Jurkat, Clone E6-1 (cell line): Measurements from ENCODE around the gene SLC46A2.

Experiments used
- DNase-seq: peaks from one replicate; pipeline ENCODE4 v3.0.0-alpha.2; 2011; ENCODE audit warnings: low read depth, low spot score
- H3K4me3 ChIP-seq: 2 replicates; pipeline ENCODE4 v1.5.1; 2011; ENCODE audit warnings: mild to moderate bottlenecking, low read length, control low read depth, moderate library complexity

SLC46A2 gene

DNA sequence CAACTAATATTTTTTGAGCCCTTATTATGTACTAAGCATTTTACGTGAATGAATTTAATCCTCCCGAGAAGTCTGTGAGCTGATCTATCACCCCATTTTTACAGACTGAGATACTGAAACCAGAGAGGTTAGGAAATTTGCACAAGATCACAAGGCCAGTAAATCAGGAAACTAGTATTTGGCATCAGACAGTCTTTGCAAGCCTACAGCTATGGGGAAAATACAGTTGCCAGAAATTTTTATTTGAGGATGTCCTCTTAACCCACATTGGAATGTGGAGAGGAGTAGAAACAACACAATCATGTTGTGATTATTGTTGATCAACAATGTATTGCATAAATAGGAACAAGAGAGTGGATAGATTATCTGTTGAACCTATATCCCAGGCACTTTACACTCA lies 2.3 kb upstream of the SLC46A2 start:
- DNase-seq: no peak
- no peak overlapping the region for H3K4me3 ChIP-seq

DNA sequence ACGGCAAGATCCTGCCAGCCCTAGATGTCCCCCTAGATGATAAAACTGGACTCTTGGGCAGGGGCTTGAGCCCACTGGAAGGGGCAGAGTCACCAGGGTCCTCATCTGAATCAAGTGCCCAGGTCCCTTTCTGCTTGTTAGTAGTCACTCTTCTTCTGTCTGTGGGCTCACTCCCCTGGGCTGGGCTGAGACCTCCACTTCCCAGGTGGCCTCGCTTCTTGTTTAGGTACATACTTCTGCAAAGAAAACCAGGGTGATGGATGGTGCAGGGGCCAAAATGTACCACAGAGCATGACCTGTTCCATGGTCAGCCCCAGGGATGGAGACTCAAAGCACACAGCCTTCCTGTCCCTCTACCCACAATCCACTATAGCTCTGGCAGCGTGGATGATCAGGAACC lies 845 bp upstream of the SLC46A2 start:
- H3K4me3 ChIP-seq: no peak overlapping the region
- no peak for DNase-seq

- H3K4me3 ChIP-seq: no peak overlapping the region
- no peak for DNase-seq
These were observed 3.3 kb downstream of the SLC46A2 start for GRCh38 chr9:112887381-112887780.

- no peak for DNase-seq
- no peak overlapping the region for H3K4me3 ChIP-seq
These were observed 4.3 kb downstream of the SLC46A2 start for GRCh38 chr9:112886351-112886750.

- H3K4me3 ChIP-seq: no peak overlapping the region
These were observed 5.4 kb downstream of the SLC46A2 start for GRCh38 chr9:112885324-112885723.

GRCh38 chr9:112884721-112885120 lies 6.0 kb downstream of the SLC46A2 start:
- DNase-seq: no peak

More at GRCh38 chr9:112885324-112885723, 5.4 kb downstream of the SLC46A2 start:
- peak; percentile 73 for DNase-seq

DNA sequence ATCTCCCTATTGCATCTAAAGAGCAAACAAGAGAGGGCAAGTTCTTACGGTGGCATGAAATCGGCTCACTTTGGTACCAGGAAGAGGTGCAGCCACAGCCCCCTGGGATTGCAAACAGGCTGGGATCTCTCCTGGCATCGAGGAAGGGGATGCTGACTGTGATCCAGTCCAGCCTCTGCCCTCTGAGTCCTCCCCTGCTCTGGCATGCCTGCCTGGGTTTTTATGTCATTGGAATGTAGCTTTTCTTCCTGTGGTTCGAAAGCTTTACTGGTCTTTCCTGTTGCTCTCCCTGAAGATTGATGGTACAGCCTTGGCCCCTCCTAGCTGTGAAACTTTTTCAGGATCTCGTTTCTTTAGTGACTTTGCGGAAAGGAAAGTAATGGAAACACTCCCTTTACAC lies 6.6 kb downstream of the SLC46A2 start:
- H3K4me3 ChIP-seq: no peak overlapping the region
- DNase-seq: no peak

More at GRCh38 chr9:112884721-112885120, 6.0 kb downstream of the SLC46A2 start:
- H3K4me3 ChIP-seq: no peak overlapping the region

- H3K4me3 ChIP-seq: no peak overlapping the region
- DNase-seq: no peak
These were observed 9.3 kb downstream of the SLC46A2 start for GRCh38 chr9:112881331-112881730.

DNA sequence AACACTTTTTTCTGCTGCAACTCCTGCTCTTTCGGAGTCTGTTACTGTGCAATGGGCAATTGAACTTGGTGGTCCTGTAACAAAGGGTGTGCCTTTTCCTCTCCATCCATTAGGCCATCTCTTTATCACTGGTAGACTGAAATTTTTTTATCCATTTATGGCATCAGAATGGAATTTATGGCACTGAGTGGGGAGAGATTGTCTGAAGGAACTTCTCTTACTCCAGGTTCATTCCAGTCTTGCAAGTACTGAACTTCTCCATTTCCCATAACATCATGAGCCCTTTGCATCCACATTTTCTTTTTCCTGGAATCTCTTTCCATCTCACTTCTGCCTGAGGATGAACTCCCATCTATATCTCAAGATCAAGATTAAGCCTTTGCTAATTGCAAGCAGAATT lies 10.0 kb downstream of the SLC46A2 start:
- no peak overlapping the region for H3K4me3 ChIP-seq
- no peak for DNase-seq

DNA sequence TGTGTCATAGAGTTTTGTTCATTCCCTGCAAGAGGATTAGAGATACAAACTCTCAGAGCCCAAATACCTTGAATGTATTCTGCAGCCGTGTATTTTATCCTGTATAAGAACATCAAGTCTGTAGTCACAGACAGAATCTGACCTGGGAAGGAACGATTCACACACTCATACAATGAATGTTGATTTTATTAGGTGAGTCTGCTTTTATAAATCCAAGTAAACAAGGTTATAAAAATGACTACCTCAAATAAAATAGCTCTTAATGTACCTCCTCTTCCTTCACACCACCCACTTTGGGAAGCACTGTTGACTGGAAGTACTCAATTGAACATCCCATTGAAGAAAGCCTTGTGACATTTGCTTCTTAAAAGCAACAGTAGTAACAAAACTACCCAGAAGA lies 11.9 kb downstream of the SLC46A2 start:
- DNase-seq: no peak
- no peak overlapping the region for H3K4me3 ChIP-seq

GRCh38 chr9:112873773-112874405 lies 16.8 kb downstream of the SLC46A2 start:
- no peak overlapping the region for H3K4me3 ChIP-seq
- DNase-seq: no peak

- DNase-seq: no peak
- H3K4me3 ChIP-seq: no peak overlapping the region
These were observed 18.7 kb downstream of the SLC46A2 start for GRCh38 chr9:112872019-112872418.

- no peak overlapping the region for H3K4me3 ChIP-seq
- no peak for DNase-seq
These were observed 20.1 kb downstream of the SLC46A2 start for GRCh38 chr9:112870556-112870955.

DNA sequence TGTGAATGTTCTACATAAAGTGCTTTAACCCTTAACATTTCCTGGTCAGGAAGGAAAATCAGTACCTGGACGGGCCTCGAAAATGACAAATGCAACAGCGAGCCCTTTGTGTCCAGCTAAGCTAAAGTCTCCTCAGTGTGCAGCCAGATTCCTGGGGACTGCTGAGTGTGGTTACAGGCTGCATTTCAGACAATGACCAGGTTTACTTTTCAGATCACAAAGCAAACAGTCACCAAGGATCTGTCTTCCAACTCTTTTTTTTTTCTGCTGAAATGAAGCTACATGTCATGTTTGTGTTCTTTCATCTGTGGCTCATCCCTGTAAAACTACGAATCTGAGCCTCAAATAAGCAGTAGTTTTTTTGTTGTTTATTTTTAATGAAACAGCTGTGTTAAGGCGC lies 20.8 kb downstream of the SLC46A2 start:
- no peak for DNase-seq
- no peak overlapping the region for H3K4me3 ChIP-seq

GRCh38 chr9:112869041-112869529 lies 21.6 kb downstream of the SLC46A2 start:
- no peak overlapping the region for H3K4me3 ChIP-seq

GRCh38 chr9:112868461-112868860 lies 22.2 kb downstream of the SLC46A2 start:
- H3K4me3 ChIP-seq: no peak overlapping the region

More at GRCh38 chr9:112869041-112869529, 21.6 kb downstream of the SLC46A2 start:
- DNase-seq: no peak

DNA sequence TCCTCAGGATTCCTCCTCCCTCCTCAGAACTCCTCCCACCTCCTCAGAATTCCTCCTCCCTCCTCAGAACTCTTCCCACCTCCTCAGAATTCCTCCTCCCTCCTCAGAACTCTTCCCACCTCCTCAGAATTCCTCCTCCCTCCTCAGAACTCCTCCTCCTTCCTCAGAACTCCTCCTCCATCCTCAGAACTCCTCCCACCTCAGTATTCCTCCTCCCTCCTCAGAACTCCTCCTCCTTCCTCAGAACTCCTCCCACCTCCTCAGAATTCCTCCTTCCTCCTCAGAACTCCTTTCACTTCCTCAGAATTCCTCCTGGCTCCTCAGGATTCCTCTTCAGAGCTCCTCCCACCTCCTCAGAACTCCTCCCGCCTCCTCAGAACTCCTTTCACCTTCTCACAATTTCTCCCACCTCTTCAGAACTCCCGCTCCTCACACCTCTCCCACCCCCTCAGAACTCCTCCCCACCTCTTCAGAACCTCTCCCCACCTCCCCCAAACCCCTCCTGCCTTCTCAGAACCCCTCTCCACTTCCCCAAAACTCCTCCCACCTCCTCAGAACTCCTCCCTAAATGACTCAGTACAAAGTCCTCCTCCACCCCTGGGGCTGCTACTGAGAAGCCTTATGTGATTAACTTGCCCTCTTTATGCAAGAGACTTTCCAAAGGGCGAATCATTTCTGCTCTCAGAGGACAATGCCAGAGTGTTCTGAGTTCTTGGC lies 23.2 kb downstream of the SLC46A2 start:
- no peak overlapping the region for H3K4me3 ChIP-seq
- DNase-seq: no peak

More at GRCh38 chr9:112868461-112868860, 22.2 kb downstream of the SLC46A2 start:
- DNase-seq: no peak

DNA sequence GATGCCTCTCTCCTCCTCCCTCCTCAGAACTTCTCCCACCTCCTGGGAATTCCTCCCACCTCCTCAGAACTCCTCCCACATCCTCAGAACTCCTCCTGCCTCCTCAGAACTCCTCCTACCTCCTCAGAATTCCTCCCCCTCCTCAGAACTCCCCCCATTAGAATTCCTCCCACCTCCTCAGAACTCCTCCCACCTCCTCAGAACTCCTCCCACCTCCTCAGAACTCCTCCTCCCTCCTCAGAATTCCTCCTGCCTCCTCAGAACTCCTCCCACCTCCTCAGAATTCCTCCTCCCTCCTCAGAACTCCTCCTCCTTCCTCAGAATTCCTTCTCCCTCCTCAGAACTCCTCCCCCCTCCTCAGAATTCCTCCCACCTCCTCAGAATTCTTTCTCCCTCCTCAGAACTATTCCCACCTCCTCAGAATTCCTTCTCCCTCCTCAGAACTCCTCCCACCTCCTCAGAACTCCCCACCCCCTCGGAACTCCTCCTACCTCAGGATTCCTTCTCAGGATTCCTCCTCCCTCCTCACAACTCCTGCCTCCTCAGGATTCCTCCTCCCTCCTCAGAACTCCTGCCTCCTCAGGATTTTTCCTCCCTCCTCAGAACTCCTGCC lies 23.9 kb downstream of the SLC46A2 start:
- no peak overlapping the region for H3K4me3 ChIP-seq
- DNase-seq: no peak

GRCh38 chr9:112864982-112865381 lies 25.7 kb downstream of the SLC46A2 start:
- no peak overlapping the region for H3K4me3 ChIP-seq
- no peak for DNase-seq

- no peak for DNase-seq
- H3K4me3 ChIP-seq: no peak overlapping the region
These were observed 26.3 kb downstream of the SLC46A2 start for GRCh38 chr9:112864403-112864802.
